Measurements from ENCODE around the gene DBF4B. TPM values are rescaled to one million over a fixed set of nuclear protein-coding genes. Genes with fewer than 3 reads are reported as not detected.

DBF4B gene
- total and polyA plus RNA-seq, 10 of the 15 experiments (the other 5 are each of a cell fraction or from before 2014, with no cell fraction given), result 2.4 to 24.6 (median 16.9) TPM

GRCh38 chr17:44770166-44770925, 61.9 kb downstream of the DBF4B start:
- Histone ChIP-seq H3K4me1 (ENCODE audit: control insufficient read depth, insufficient read depth, low read length) (peaks cover 13% of the 10 kb centered on the region), H3K9ac (ENCODE audit: control insufficient read depth, insufficient read depth, low read length) (no peak overlapping the region), H3K4me3 (no peak overlapping the region), H3K27ac (ENCODE audit: control insufficient read depth, insufficient read depth) (no peak overlapping the region), H3K27me3 (replicated peaks in 1 of 2; ENCODE audit: control insufficient read depth in 2 of 2, insufficient read depth in 2 of 2, low read length in 1 of 2) (no peaks in the 10 kb centered on the region; a peak in 1 of 4 replicates), H3K4me2 (ENCODE audit: control insufficient read depth, insufficient read depth) (no peak overlapping the region), H3K9me3 (replicated peaks; ENCODE audit: control insufficient read depth, insufficient read depth, low read length) (no peaks in the 10 kb centered on the region), H3K36me3 (ENCODE audit: control insufficient read depth in 2 of 2, insufficient read depth in 2 of 2, low read length in 1 of 2) (no peaks in the 10 kb centered on the region), H4K20me1 (ENCODE audit: control insufficient read depth, insufficient read depth) (no peaks in the 10 kb centered on the region), H2AFZ (ENCODE audit: control insufficient read depth, low read depth, low read length) (no peak overlapping the region), H3K79me2 (ENCODE audit: control insufficient read depth, insufficient read depth, low read length) (no peaks in the 10 kb centered on the region)
- SMC1A ChIA-PET (ENCODE audit: uncharacterized antibody, unreplicated experiment), result no interaction called here
- CTCF ChIA-PET, result interaction anchor here (0.9 to 1.0 kb wide), 2 partner anchors 9 to 95 kb away, joined by 4 read pairs; no protein-coding TSS in a partner anchor
- no TSS peak for BruUV-seq (replicated peaks)
- DNase-seq (ENCODE audit: low read depth, low spot score) (no peak), ATAC-seq (no peak), FAIRE-seq (peak; percentile 65)
- 10% methylated on average over 10 of the region's 11 CpGs for WGBS (ENCODE audit: insufficient coverage, insufficient replicate concordance, low lambda C conversion rate, missing lambda C conversion rate)
- RAD21 ChIA-PET (ENCODE audit: unreplicated experiment), result no interaction called here
- POLR2A ChIA-PET, result interaction anchor here (0.6 kb wide), 1 partner anchor 142 kb away, joined by 4 read pairs; no protein-coding TSS in a partner anchor
- intact Hi-C loops (cut with micrococcal nuclease; ENCODE audit: unreplicated experiment), result loop anchor here (10.0 kb wide), 1 partner anchor 236 kb away; no protein-coding TSS in a partner anchor
- TF ChIP-seq KDM1A (IDR thresholded peaks at IDR 0.05; ENCODE audit: borderline replicate concordance), result no peak
- TF ChIP-seq CEBPZ (IDR thresholded peaks at IDR 0.05; ENCODE audit: low read depth, low read length), result no peak
- no peak for TF ChIP-seq ZBED1 (IDR thresholded peaks at IDR 0.05; ENCODE audit: borderline replicate concordance)
- no peak for TF ChIP-seq SIX5 (IDR thresholded peaks at IDR 0.05; ENCODE audit: low read depth, low read length, severe bottlenecking)
- no peak for TF ChIP-seq POLR2AphosphoS2 (IDR thresholded peaks at IDR 0.05; ENCODE audit: low read depth, low read length)
- TF ChIP-seq IRF5 (IDR thresholded peaks at IDR 0.05; ENCODE audit: borderline replicate concordance), result no peak
- no peak for TF ChIP-seq TARDBP (IDR thresholded peaks at IDR 0.05; ENCODE audit: borderline replicate concordance)
- in situ Hi-C loops (cut with MboI), result loop anchor here (10.0 kb wide), 1 partner anchor 354 kb away; no protein-coding TSS in a partner anchor

Measured in GM12878 (cell line).